HG03103 (cell line): ENCODE measurements around the gene GPR37L1.
"Not testable (repeated sequence)": the region's sequence is repeated elsewhere in the genome, so short reads cannot be mapped to it uniquely, and the experiment has no call there.

Experiments
- ATAC-seq: cut with Tn5 transposase; IDR thresholded peaks from one replicate; pipeline ENCODE4 v1.9.1; 2021; ENCODE audit warnings: low read depth; ENCODE audit not compliant: unreplicated experiment

The GPR37L1 gene

DNA sequence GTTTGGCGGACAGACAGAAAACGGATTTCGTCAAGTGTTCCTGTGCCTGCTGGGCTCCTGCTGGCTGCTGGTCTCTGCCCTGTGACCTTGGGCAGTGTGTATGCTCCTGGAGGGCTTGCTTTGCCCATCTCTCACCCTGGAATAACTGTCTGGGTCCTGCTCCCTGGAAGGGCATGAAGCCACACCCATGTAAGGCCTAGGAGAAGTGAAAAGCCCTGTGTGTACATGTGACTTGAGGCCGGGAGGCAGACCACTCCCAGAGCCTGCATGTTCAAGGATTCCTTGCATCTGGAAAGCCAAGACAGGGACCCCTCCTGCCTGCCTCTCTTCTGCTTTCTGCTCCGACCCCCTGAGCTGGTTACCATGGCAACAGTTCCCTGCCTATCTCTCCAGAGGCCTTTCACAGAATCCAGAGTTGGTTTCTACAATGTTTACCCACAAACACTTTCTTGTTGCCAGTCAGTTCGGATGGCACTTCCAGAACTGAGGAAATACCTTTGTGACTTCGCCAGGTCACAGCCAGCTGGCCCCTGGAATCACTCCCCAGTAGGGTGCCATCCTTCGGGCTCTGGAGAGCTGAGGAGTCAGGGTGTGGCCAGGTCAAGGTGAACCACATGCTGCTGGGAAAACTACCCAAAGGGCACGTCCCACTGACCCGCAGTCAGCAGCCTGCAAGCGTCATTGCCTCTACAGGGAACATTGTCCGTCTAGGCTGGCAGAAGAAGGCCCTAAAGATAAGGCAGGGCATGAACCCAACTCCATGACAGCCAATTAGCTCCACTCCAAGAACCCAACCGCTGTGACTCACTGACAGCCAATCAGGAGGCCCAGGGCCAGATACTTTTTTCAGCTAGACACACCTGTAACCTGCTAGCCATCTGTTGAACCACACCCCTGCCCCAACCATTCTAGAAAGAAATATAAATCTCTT is 14.7 kb upstream of the GPR37L1 start:
- ATAC-seq = no peak

DNA sequence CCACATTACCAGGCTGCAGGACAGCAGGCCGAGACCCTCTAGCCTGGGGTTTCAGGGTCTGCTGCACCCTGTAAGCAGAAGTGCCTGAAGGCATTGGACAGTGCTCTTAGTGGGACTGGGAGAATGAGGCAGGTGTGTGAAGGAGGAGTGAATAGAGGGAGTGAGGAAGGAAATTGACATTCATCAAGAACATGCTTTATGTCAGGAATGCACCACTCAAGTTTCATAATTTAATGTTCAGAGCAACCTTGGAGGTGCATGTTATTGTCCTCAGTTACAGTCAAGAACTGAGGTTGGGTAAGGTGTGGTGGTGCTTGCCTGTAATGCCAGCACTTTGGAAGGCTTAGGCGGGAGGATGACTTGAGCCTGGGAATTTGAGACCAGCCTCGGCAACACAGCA is 11.7 kb upstream of the GPR37L1 start:
- no peak for ATAC-seq

DNA sequence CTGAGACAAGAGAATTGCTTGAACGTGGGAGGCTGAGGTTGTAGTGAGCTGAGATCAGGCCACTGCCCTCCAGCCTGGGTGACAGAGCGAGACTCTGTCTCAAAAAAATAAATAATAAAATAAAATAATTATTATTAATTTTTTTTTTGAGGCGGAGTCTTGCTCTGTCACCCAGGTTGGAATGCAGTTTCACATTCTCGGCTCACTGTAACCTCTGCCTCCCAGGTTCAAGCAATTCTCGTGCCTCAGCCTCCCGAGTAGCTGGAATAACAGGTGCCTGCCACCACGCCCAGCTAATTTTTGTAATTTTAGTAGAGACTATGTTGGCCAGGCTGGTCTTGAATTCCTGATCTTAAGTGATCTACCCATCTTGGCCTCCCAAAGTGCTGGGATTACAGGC is 11.1 kb upstream of the GPR37L1 start:
- ATAC-seq = not testable (repeated sequence)

DNA sequence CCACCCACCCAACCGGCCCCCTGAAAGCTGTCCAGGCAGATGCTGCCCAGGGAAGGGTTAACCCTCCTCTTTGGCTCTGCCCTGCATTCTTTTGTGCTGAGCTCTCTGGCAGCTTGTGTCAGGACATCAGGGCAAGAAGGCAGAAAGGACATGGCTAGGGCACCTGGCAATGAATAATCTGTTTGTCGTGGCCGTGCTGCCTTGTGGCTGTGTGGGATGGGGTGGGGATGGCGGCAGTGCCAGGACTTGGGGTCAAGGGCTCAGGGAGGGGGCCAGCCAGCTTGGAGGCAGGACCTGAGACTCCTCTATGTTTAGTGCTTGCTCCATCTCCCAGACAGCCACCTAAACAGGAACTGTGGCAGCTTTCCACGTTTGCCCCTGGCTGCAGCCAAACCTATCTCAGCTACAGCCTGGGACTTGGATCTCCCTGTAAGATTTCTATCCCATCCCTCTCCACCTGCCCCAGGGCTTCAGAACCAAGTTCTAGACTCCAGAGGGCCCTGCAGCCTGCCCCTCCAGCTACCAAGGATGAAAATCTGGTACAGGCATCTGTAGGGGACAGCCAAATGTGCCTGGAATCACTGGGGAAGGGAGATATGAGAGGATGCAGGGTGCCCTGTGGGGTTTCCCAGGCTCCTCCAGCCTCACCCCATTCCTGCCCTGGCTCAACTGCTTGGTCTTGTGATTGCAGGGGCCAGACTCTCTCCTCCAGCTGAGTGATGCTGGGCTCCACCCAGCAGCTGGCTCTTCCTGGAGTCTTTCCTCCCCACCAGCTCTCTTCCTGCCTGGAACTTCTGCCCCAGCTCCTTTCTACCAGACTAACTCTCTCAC is 9.6 kb upstream of the GPR37L1 start:
- no peak for ATAC-seq

DNA sequence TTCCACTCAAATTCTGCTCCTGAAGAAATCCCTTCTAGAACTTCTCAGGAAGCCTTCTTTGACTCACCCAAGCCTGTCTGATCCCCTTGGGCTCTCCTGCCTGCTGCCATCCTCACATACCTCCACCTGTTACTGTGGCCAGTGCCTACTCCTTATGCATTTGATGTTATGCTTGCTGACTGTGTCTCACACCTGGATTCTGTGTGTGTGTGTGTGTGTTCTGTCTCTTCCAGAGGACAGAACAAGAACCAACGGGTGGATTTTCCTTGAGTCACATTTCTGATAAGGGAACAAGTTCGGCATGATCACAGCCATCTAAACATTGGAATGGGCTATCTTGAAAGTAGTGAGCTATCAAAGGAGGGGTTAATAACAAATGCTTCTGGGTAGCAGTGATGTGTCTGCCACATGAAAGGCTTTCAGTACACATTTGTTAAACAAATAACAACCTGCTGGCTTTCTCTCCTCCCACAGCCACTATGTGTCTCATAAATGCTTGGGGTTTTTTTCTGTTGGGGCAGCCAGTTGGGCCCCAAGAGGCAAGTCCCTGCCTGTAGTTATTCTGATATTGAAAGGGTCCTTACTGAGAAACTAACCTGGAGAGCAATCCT is 8.9 kb upstream of the GPR37L1 start:
- ATAC-seq = no peak

DNA sequence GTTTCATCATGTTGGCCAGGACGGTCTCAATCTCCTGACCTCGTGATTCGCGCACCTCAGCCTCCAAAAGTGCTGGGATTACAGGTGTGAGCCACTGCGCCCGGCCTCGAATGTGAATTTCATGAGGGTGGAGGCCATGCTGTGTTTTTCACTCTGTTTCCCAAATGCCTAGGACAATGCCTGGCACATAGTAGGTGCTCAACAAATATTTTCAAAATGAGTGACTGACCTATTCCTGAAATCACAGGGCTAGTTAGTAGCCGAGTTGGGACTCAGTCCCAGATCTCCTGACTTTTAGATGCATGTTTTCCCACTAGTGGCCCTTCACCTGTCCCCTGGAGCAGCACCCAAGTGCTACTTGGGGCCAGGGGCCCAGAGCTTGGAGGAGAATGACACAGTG is 6.4 kb upstream of the GPR37L1 start:
- ATAC-seq = no peak

DNA sequence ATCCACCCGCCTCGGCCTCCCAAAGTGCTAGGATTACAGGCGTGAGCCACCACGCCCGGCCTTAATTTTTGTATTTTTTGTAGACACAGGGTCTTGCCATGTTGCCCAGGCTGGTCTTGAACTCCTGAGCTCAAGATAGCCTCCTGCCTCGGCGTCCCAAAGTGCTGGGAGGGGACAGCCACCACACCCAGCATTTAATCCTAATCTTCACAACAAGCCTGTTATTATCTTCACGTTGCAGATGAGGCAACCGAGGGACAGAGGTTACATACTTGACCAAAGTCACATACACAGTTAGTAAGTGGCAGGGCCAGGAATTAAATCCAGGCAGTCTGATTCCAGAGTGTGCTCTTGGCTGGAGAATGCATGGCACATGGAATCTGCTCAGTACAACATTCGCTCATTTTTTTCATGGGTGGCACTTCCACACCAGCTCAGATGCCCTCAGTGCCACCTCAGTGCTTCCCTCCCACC is 4.8 kb upstream of the GPR37L1 start:
- no peak for ATAC-seq

DNA sequence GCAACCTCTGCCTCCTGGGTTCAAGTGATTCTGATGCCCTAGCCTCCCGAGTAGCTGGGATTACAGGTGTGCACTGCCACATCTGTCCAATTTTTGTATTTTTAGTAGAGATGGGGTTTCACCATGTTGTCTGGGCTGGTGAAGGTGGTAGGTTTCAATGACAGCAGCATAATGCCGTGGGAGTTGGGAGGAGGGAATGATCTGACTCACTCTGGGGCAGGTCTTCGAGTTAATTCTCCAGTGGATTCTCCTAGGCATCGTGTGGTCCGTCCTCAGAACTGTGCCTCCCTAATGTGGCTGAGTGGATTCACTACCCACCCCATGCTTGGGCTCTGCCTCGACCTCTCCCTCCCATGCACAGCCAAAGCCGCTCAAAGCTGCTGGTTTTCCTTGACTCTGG is 1.7 kb upstream of the GPR37L1 start:
- ATAC-seq = no peak

DNA sequence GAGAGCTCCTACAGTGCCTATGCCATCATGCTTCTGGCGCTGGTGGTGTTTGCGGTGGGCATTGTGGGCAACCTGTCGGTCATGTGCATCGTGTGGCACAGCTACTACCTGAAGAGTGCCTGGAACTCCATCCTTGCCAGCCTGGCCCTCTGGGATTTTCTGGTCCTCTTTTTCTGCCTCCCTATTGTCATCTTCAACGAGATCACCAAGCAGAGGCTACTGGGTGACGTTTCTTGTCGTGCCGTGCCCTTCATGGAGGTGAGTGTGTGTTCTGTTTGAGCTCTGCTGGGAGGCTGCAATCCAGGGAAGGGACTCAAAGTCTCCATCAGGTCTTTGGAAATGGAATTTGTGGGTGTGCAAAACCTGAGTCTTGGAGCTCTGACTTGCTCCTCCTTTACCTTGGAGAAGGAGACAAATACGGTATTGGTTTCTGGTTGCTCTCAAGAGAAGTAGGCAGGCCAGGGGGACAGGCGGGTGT is 658 bp downstream of the GPR37L1 start:
- ATAC-seq = no peak

DNA sequence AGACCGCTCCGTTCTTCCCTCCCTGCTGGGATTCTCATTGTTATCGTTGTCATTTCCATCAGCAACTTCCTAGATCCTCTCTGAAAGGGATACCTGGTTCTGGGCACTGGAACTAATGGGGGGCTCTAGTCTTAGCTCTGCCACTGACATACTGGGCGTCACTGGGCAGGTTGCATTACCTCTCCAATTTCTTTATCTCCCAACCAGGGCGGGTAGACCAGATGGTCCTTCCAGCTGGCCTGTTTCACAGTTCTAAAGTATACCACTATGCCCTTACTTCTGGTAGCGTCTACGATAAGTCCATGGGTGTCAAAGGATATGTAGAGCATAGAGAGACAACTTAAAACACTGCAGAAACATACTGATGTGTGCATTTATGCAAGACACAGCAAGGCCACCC is 1.4 kb downstream of the GPR37L1 start:
- no peak for ATAC-seq

DNA sequence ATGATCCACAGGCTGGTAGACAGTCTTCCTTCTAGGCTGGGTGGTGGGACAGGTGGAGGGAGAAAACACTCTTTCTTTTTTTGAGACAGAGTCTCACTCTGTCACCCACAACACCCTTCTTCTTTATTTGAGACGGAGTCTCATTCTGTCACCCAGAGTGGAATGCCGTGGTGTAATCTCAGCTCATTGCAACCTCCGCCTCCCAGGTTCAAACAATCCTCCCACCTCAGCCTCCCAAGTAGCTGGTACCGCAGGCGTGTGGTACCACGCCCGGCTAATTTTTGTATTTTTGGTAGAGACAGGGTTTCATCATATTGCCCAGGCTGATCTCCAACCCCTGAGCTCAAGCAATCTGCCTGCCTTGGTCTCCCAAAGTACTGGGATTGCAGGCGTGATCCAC is 2.9 kb downstream of the GPR37L1 start:
- ATAC-seq = no peak

DNA sequence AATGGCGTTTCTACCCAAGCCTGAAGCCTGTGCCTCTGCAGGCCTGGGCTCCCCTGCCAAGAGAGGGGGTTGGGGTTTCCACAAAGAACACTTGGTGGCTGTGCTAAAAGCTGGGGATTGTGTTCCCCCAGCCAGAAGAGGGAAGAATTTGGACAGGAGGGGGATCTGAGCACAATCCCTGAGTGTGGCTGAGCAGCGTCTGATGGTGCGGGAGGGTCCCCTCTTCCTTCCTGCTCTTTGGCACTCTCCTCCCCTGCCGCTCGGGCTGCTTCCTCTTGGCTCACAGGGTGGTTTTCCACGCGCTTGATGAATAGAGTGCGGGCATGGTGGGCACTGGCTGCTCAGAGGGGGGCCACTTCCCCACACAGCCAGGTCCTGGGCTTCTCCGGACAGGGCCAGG is 3.7 kb downstream of the GPR37L1 start:
- ATAC-seq = no peak

DNA sequence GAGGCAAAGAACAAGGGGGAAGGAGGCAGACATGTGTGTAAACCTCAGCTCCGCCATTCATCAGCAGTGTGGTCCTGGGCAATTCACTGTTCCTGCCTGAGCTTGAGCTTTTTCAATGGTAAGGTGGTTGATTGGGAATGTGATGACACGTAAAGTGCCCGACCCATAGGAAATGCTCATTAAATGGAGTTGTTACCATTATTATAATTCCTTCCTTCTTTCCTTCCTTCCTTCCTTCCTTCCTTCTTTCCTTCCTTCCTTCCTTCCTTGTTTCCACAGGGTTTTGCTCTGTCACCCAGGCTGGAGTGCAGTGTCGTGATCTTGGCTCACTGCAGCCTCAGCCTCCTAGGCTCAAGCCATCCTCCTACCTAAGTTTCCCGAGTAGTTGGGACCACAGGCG is 4.3 kb downstream of the GPR37L1 start:
- no peak for ATAC-seq

DNA sequence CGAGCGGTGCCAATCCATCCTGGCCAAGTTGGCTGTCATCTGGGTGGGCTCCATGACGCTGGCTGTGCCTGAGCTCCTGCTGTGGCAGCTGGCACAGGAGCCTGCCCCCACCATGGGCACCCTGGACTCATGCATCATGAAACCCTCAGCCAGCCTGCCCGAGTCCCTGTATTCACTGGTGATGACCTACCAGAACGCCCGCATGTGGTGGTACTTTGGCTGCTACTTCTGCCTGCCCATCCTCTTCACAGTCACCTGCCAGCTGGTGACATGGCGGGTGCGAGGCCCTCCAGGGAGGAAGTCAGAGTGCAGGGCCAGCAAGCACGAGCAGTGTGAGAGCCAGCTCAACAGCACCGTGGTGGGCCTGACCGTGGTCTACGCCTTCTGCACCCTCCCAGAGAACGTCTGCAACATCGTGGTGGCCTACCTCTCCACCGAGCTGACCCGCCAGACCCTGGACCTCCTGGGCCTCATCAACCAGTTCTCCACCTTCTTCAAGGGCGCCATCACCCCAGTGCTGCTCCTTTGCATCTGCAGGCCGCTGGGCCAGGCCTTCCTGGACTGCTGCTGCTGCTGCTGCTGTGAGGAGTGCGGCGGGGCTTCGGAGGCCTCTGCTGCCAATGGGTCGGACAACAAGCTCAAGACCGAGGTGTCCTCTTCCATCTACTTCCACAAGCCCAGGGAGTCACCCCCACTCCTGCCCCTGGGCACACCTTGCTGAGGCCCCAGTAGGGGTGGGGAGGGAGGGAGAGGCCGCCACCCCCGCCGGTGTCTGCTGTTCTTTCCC is 5.3 kb downstream of the GPR37L1 start:
- ATAC-seq = no peak

DNA sequence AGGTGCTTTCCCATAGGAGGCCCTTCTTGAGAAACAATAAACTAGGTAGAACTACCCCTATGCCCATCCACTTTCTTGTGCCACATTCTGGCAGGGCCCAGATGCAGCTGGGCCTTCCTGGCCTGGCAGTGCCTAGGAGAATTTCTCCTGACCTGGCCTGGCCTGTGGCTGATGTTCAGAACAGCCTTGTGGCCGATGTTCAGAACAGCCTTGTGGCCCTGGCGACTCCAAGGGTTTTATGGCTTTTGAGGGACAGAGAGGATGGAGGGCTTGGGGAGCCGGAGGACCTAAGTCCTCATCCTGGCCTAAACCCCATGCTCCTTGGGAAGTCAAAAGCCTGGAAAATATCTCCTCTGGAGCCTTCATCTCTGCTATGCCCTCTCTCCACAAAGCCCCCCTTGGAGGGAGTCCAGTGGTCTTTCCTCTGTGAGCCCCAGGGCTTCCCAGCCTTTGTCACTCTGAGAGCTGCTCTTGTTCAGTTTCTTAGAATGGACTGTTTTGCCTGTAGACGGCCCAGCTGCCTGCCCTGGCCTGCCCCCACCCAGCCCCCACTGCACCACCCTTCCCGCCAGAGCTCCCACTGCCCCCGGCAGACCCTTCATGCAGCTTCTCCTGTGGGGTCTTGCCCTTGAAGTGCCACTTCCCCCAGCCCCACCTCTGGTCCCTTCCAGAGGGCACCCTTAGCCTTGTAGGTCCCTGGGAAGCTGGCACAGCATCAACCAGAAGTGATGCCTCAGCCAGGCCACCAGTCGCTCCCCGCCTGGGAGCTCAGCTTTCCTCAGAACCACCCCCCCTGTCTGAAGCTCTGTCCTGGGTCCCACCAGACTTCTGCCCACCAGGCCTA is 7.0 kb downstream of the GPR37L1 start:
- no peak for ATAC-seq

DNA sequence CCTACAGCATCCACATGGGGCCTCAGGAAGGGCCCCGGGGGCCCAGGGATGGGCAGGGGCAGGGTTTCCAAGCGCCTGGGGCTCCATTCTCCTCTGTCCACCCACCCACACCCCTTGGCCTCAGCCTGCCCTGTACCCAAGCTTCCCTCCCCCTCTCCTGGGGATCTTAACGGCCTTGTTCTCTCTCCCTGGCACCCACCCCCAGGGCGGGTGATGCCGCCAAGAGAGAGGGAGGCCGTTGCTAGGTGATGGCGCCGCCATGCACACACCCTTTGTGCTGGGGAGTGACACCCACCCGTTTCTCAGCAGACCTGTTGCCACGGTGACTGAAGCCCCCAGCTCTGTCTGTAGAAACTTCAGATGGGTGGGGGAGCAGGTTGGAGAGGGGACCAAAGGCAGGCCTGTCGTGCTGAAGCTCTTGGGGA is 7.6 kb downstream of the GPR37L1 start:
- no peak for ATAC-seq

DNA sequence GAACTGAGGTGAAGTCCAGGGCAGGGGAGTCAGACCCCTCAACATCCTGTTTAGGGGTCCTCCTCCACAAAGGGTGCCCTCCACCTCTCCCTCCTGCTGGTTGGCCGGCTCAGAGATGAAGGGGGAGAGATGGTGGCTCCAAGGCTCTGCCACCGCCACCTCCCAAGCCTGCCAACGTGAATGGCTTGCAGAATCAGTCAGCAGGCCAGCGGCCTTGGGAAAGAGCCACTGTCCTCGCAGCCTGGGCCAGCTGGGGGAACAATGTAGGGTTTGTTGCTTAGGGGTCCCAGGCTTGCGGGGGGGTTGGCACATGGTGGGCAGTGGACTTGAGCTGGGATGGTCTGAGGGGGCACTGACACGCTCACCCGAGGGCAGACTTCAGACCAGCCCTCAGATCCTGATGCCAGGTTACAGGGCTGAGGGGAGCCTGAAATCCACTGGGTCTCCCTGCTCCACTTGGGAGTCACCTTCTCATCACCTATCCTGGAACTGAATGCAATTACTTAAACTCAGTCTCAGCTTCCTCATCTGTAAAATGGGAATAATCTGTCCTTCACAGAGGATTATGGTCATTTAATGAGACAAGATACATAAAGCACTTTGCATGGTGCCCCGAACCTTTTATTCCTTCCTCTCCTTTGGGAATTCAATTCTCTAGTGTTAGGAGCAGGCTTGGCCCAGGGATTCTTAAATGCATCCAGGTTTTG is 8.3 kb downstream of the GPR37L1 start:
- no peak for ATAC-seq

DNA sequence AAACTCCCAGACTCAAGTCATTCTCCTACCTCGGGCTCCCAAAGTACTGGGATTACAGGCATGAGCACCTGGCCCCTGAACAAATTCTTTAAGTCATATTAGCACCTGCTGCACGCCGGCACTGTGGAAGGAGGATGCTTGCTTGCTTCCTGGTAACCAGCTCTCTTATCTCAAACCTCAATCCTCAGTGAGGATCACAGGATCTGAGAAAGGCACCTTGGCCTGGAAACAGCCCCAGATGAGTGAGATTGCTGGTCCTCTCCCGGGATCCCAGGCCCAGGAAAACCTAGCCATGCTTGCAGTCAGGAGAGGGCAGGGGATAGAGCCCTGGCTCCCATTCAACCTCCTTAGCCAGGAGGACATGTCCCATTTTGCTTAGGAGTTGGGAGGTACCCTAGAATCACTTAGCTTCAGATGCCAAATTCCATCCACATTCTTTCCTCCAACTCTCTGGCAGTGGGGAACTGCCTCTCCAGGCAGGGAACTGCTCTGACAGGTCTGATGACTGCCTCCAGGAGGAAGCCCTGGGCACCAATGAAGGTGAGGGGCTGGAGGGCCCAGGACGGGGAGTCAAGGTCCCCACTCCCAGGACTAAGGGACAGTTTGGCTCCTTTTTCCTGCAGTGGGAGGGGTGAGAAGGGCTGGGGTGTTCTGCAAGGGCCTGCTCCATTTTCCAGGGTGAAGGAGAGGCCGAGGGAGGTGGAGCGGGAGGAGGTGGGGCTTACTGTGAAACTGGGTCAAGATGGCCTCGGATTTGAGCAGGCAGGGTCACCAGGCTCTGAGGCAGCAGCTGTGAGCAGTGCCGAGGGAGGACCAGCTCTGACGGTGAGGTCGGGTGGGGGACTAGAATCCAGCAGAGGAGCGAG is 9.5 kb downstream of the GPR37L1 start:
- no peak for ATAC-seq
